ENCODE measurements around the gene LRRC75B. TPM values are rescaled to one million over a fixed set of nuclear protein-coding genes. Genes with fewer than 3 reads are reported as not detected.
"Not testable (repeated sequence)": the region's sequence is repeated elsewhere in the genome, so short reads cannot be mapped to it uniquely, and the experiment has no call there.

The LRRC75B gene
- total RNA-seq, 1 experiment from 2014 or later, result 7.9 TPM

DNA sequence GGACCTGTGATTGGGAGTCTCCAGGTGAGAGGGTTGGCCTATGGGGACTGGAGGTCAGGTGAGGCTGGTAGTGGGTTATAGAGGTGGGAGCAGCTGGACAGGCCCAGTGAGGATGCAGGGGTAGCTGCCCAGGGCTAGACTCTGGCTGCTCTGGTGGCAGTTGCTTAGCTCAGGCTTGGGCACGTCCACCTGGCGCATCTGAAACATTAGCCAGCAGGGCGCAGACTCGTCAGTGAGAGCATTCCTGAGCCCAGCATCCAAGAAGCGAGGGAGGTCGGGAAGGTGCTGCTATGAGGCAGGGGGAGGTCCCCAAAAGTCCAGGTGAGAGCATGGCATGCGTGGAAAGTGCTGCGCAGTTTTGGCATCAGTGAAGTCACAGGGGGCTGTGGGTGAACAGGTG, 6.6 kb upstream of the LRRC75B start:
- H4K20me1 ChIP-seq (ENCODE audit: insufficient read depth), result no peaks in the 10 kb centered on the region
- POLR2A ChIA-PET, result no interaction called here
- DNase-seq (ENCODE audit: low read depth, low spot score), result no peak
- H3K4me1 ChIP-seq (ENCODE audit: control insufficient read depth in 1 of 2, insufficient read depth in 2 of 2, low read length in 2 of 2), result peaks cover 28 to 40% of the 10 kb centered on the region in 2 experiments
- TF ChIP-seq POLR2A (IDR thresholded peaks at IDR 0.05; ENCODE audit: borderline replicate concordance, extremely low read depth, insufficient read depth, insufficient read length) (no peak), CBX3 (IDR thresholded peaks at IDR 0.05; ENCODE audit: low read depth) (no peak), SRF (IDR thresholded peaks at IDR 0.05; ENCODE audit: low read depth) (no peak), RAD21 (IDR thresholded peaks at IDR 0.05; ENCODE audit: low read depth) (no peak), EGR1 (IDR thresholded peaks at IDR 0.05; ENCODE audit: low read depth) (no peak), YY1 (IDR thresholded peaks at IDR 0.05; ENCODE audit: extremely low read depth, insufficient replicate concordance, low read depth, low read length) (no peak), FOSL1 (IDR thresholded peaks at IDR 0.05; ENCODE audit: low read depth) (no peak)
- H3K27me3 ChIP-seq (ENCODE audit: insufficient read depth, low read length), result no peaks in the 10 kb centered on the region
- H3K4me3 ChIP-seq (replicated peaks in 1 of 2; ENCODE audit: low read depth in 1 of 2, low read length in 2 of 2), result no peak overlapping the region
- BruUV-seq (replicated peaks), result no TSS peak
- no peaks in the 10 kb centered on the region for H3K9me3 ChIP-seq (ENCODE audit: control insufficient read depth in 1 of 2, insufficient read depth in 1 of 2, low read depth in 1 of 2, low read length in 2 of 2)
- no peak overlapping the region for H3K4me2 ChIP-seq (ENCODE audit: low read length)
- H3K36me3 ChIP-seq (ENCODE audit: control insufficient read depth in 1 of 2, insufficient read depth in 2 of 2, low read length in 2 of 2), result no peaks in the 10 kb centered on the region
- H3K79me2 ChIP-seq (ENCODE audit: insufficient read depth, low read length), result no peaks in the 10 kb centered on the region
- RAD21 ChIA-PET (ENCODE audit: low non-redundant PET in 1 of 2, low total read pairs in 2 of 2, uncharacterized antibody in 2 of 2, unreplicated experiment in 2 of 2), result no interaction called here
- H2AFZ ChIP-seq (ENCODE audit: low read depth, low read length, poor library complexity, severe bottlenecking), result no peak overlapping the region
- H3K27ac ChIP-seq (ENCODE audit: low read depth, low read length), result no peak overlapping the region
- intact Hi-C loops (cut with micrococcal nuclease), result no loop called here
- H3K9ac ChIP-seq (ENCODE audit: low read length), result no peak overlapping the region
- ATAC-seq, result no peak
- H3K9me2 ChIP-seq (ENCODE audit: insufficient read depth), result no peaks in the 10 kb centered on the region
- CTCF ChIA-PET, result no interaction called here

DNA sequence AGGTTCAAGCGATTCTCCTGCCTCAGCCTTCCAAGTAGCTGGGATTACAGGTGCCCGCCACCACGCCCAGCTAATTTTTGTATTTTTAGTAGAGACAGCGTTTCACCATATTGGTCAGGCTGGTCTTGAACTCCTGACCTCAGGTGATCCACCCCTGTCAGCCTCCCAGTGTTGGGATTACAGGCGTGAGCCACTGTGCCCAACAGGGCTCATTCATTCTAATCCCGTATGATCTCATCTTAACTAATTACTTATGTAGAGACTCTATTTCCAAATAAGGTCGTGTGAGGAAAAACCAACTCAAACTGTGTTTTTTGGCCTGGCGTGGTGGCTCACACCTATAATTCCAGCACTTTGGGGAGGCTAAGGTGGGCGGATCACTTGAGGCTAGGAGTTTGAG, 4.2 kb upstream of the LRRC75B start:
- H3K4me2 ChIP-seq (ENCODE audit: low read length); H3K9ac ChIP-seq (ENCODE audit: low read length); H3K27ac ChIP-seq (ENCODE audit: low read depth, low read length); intact Hi-C loops (cut with micrococcal nuclease); H4K20me1 ChIP-seq (ENCODE audit: insufficient read depth); CTCF ChIA-PET; ATAC-seq; RAD21 ChIA-PET (ENCODE audit: low non-redundant PET in 1 of 2, low total read pairs in 2 of 2, uncharacterized antibody in 2 of 2, unreplicated experiment in 2 of 2); BruUV-seq (replicated peaks); H3K4me3 ChIP-seq (replicated peaks in 1 of 2; ENCODE audit: low read depth in 1 of 2, low read length in 2 of 2); POLR2A ChIA-PET; DNase-seq (ENCODE audit: low read depth, low spot score); H3K9me3 ChIP-seq (ENCODE audit: control insufficient read depth in 1 of 2, insufficient read depth in 1 of 2, low read depth in 1 of 2, low read length in 2 of 2); H2AFZ ChIP-seq (ENCODE audit: low read depth, low read length, poor library complexity, severe bottlenecking); H3K36me3 ChIP-seq (ENCODE audit: control insufficient read depth in 1 of 2, insufficient read depth in 2 of 2, low read length in 2 of 2); H3K27me3 ChIP-seq (ENCODE audit: insufficient read depth, low read length); H3K79me2 ChIP-seq (ENCODE audit: insufficient read depth, low read length); H3K9me2 ChIP-seq (ENCODE audit: insufficient read depth): not testable (repeated sequence)
- H3K4me1 ChIP-seq (ENCODE audit: control insufficient read depth in 1 of 2, insufficient read depth in 2 of 2, low read length in 2 of 2), result peaks cover 22 to 33% of the 10 kb centered on the region in 2 experiments
